Esophagus squamous epithelium (tissue), 4 donors: ENCODE measurements around the gene TIAM2.

Source experiments
- POLR2A ChIP-seq, 4 donors: fragments of 450-650 bp; IDR thresholded peaks; one replicate each; pipeline ENCODE4 v1.6.1; 2017; ENCODE audit warnings: antibody characterized with exemption in 4 of 4, mild to moderate bottlenecking in 4 of 4, moderate library complexity in 3 of 4
- TF ChIP-seq, protein P1 (sequence below), 6 experiments: fragments of 450-650 bp in 4 of 6; fragments of 200-600 bp in 2 of 6; sonication (generic) in 2 of 6; IDR thresholded peaks; one replicate each; pipeline ENCODE4 v1.5.1; 2016 to 2019; ENCODE audit warnings: antibody characterized with exemption in 6 of 6, mild to moderate bottlenecking in 4 of 6, moderate library complexity in 4 of 6

DNA sequence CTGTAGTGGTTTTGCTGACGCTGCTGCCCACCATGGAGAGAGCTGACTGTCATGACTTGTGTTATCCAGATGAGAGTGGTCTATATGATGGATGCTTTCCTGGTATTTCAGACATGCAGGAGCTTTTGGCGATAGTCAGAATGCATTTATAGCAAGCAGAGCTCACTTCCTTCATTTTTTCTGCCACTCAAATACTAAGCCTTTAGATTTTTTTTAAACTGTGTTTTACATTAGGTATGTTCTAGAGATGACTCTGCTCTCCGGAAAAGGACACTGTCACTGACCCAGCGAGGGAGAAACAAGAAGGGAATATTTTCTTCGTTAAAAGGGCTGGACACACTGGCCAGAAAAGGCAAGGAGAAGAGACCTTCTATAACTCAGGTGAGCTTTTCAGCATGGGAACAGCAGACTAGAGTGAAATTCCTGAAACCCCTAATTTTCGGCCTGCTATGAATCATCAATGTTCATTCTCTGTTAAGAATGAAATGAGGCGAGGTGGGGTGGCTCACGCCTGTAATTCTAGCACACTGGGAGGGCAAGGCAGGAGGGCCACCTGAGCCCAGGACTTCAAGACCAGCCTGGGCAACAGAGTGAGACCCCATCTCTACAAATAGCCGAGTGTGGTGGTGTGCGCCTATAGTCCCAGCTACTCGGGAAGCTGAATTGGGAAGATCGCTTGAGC, 170.1 kb downstream of the TIAM2 start:
- TF ChIP-seq, protein P1, sequence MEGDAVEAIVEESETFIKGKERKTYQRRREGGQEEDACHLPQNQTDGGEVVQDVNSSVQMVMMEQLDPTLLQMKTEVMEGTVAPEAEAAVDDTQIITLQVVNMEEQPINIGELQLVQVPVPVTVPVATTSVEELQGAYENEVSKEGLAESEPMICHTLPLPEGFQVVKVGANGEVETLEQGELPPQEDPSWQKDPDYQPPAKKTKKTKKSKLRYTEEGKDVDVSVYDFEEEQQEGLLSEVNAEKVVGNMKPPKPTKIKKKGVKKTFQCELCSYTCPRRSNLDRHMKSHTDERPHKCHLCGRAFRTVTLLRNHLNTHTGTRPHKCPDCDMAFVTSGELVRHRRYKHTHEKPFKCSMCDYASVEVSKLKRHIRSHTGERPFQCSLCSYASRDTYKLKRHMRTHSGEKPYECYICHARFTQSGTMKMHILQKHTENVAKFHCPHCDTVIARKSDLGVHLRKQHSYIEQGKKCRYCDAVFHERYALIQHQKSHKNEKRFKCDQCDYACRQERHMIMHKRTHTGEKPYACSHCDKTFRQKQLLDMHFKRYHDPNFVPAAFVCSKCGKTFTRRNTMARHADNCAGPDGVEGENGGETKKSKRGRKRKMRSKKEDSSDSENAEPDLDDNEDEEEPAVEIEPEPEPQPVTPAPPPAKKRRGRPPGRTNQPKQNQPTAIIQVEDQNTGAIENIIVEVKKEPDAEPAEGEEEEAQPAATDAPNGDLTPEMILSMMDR (IDR thresholded peaks at IDR 0.05), result no peak
- TF ChIP-seq POLR2A (IDR thresholded peaks at IDR 0.05), result no peak
